IPS-NIHi7 (cell line): ENCODE results near the gene NCLN.
A peak's percentile ranks its signal among the peaks of the same experiment; 100 is the strongest.
"Not testable (repeated sequence)": the region's sequence is repeated elsewhere in the genome, so short reads cannot be mapped to it uniquely, and the experiment has no call there.

ENCODE experiments used
- DNase-seq: peaks from one replicate; pipeline ENCODE4 v3.0.0; 2012; ENCODE audit warnings: mixed read lengths; ENCODE audit errors: extremely low spot score

Gene NCLN

GRCh38 chr19:3198901-3199700, 13.4 kb downstream of the NCLN start:
- no peak for DNase-seq

GRCh38 chr19:3201072-3201700, 15.5 kb downstream of the NCLN start:
- no peak for DNase-seq

DNA sequence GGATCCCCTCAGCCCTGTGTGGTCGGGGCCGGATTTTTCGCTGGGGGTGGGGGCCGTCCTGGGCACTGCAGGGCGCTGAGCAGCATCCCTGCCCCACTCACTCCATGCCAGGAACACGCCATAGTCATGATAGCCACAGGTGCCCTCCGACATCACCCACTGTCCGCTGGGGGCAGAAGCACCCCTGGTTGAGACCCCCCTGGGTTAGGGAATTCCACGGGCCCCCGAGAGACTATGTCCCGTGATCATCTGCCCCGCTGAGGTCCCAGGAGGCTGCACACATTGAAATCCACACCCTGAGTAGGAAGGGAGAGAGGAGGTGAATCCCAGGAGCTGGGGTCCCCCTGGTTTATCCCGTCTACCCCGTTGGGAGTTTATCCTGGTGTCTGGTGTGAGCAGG, 16.2 kb downstream of the NCLN start:
- no peak for DNase-seq

- DNase-seq, result no peak
These were observed 16.6 kb downstream of the NCLN start for GRCh38 chr19:3202346-3202745.

GRCh38 chr19:3202895-3203294, 17.2 kb downstream of the NCLN start:
- not testable (repeated sequence) for DNase-seq

GRCh38 chr19:3203805-3204645, 18.3 kb downstream of the NCLN start:
- no peak for DNase-seq

- DNase-seq, result no peak
These were observed 19.0 kb downstream of the NCLN start for GRCh38 chr19:3204646-3205275.

- DNase-seq, result no peak
These were observed 20.7 kb downstream of the NCLN start for GRCh38 chr19:3206216-3206953.

GRCh38 chr19:3207461-3208242, 21.9 kb downstream of the NCLN start:
- peak; percentile 77 for DNase-seq

GRCh38 chr19:3208317-3209207, 22.8 kb downstream of the NCLN start:
- DNase-seq, result no peak

DNA sequence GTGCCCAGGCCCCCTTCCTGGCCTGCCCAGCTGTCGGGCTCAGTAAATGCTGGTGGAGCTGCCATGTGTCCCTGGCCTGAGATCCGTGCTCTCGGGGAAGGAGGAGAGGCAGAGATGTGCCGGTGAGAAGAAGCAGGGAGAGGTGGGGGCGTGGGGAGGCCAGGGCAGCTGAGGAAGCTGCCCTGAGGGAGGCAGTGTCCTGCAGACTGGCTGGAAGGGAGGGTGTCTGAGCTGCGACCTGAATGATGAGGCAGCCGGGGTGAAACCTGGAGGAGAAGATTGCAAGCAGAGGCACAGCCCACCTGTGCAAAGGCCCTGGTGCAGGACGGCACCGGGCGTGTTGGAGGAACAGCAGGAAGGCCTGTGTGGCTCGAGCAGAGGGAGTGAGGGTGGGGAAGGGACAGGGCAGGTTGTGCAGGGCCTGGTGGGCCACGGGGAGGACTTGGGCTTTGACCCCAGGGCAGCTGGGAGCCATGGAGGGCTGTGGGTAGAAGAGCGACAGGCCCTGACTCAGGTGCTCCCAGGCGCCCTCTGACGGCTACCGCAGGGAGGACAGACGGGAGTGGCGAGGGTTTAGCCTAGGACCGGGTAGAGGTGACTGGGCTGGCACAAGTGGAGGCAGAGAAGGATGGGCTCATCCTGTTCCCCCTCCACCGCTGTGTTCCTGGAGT, 24.8 kb downstream of the NCLN start:
- DNase-seq, result peak; percentile 86

- no peak for DNase-seq
These were observed 25.5 kb downstream of the NCLN start for GRCh38 chr19:3211191-3211590.

GRCh38 chr19:3213159-3213558, 27.4 kb downstream of the NCLN start:
- DNase-seq, result no peak

DNA sequence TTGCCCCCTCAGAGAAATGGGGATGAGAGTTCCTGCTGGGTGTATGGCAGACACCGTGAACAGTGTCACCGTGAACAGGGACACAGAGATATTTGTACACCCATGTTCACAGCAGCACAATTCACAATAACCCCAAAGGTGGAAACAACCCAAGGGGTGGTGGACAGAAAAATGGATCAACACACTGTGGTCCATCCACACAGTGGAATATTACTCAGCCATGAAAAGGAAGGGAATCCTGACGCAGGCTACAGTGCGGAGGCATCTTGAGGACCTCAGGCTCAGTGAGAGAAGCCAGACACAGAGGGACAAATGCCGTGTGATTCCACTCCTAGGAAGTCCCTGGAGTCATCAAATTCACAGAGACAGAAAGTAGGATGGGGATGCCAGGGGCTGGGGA, 31.1 kb downstream of the NCLN start:
- DNase-seq, result no peak

- no peak for DNase-seq
These were observed 34.8 kb downstream of the NCLN start for GRCh38 chr19:3220576-3220975.

GRCh38 chr19:3221576-3221975, 35.8 kb downstream of the NCLN start:
- not testable (repeated sequence) for DNase-seq

DNA sequence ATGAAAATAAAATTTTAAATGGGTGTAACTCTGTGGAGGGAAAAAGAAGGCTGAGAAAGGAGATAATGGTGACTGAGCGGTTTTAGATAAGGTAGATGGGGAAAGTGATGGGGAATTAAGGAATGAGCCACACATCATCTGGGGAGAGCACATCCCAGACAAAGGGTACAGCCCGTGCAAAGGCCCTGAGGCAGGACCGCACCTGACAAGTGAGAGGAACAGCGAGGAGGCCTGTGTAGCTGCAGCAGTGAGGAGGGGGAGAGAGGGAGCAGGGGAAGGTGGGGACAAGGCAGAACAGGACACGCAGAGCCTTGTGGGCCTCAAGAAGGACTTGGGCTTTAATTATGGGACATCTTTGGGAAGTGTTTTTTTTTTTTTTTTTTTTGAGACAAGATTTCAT, 37.0 kb downstream of the NCLN start:
- no peak for DNase-seq

- DNase-seq, result peak; percentile 93
These were observed 38.8 kb downstream of the NCLN start, which contains the start of gene CELF5 for GRCh38 chr19:3224346-3225168. CELF5 (plus strand) TSS chr19:3224661; CDS start chr19:3224740, 79 bp downstream.
